AG04450 (cell line): Measurements from ENCODE around the gene PRSS38. TPM values are rescaled to one million over a fixed set of nuclear protein-coding genes. Genes with fewer than 3 reads are reported as not detected.

Source experiments
- CTCF ChIA-PET: fragments of 300-600, 350-600 bp; formaldehyde crosslinking; extraction: SDS; loops from one replicate; lab custom pipeline; 2022; ENCODE audit warnings: antibody characterized with exemption, inconsistent platforms; lab: Charles Lee
- POLR2A ChIA-PET: fragments of 350-600 bp; formaldehyde crosslinking; extraction: SDS; loops from one replicate; lab custom pipeline; 2021; ENCODE audit warnings: antibody characterized with exemption, inconsistent platforms; lab: Yijun Ruan, JAX
- DNase-seq: peaks from one replicate; pipeline ENCODE4 v3.0.0-alpha.2; 2011; ENCODE audit warnings: low read depth, low spot score
- H3K27ac ChIP-seq: one replicate; pipeline ENCODE4 v1.5.1; 2012; ENCODE audit warnings: low read depth, low read length, control low read depth
- H3K27me3 ChIP-seq: one replicate; pipeline ENCODE4 v1.6.0; 2012; ENCODE audit warnings: low read length; ENCODE audit not compliant: control insufficient read depth, insufficient read depth
- H3K4me3 ChIP-seq: 2 replicates; pipeline ENCODE4 v1.5.1; 2011; ENCODE audit warnings: mild to moderate bottlenecking, low read depth, low read length, control low read depth
- H3K9me3 ChIP-seq: 2 replicates; pipeline ENCODE4 v1.5.1; 2012; ENCODE audit warnings: low read length; ENCODE audit not compliant: control insufficient read depth, insufficient read depth
- CTCF ChIP-seq: IDR thresholded peaks from 2 replicates; pipeline ENCODE4 v1.5.1; 2011; ENCODE audit warnings: low read depth, low read length, control low read depth, inconsistent platforms
- polyA plus RNA-seq: library from polyadenylated mRNA; depleted of rRNA; stranded (reverse); fragments of >200 nt; gene quantifications from 2 replicates; pipeline ENCODE4 v1.2.3, GENCODE V29; 2011

The PRSS38 gene
- polyA plus RNA-seq, 1 experiment = not detected

- DNase-seq = no peak
- Histone ChIP-seq H3K27me3 (no peaks in the 10 kb centered on the region), H3K27ac (no peak overlapping the region), H3K9me3 (no peaks in the 10 kb centered on the region; the same call in 1 of the 2 replicates), H3K4me3 (no peak overlapping the region)
- no peak for TF ChIP-seq CTCF
- POLR2A ChIA-PET = no interaction called here
- CTCF ChIA-PET = interaction anchor here (0.6 kb wide), 1 partner anchor 435 kb away, joined by 5 read pairs; no protein-coding TSS in a partner anchor
Measured at GRCh38 chr1:227880342-227880924, 65.0 kb downstream of the PRSS38 start.

- Histone ChIP-seq H3K27me3 (no peaks in the 10 kb centered on the region), H3K4me3 (no peak overlapping the region), H3K9me3 (no peaks in the 10 kb centered on the region; the same call in 1 of the 2 replicates), H3K27ac (no peak overlapping the region)
- CTCF ChIA-PET = no interaction called here
- POLR2A ChIA-PET = no interaction called here
- DNase-seq = no peak
- TF ChIP-seq CTCF = no peak
Measured at GRCh38 chr1:227883073-227883520, 67.6 kb downstream of the PRSS38 start.

- H3K9me3 ChIP-seq = no peaks in the 10 kb centered on the region; the same call in 1 of the 2 replicates
- TF ChIP-seq CTCF = no peak
- POLR2A ChIA-PET = no interaction called here
- no peaks in the 10 kb centered on the region for H3K27me3 ChIP-seq
- no peak overlapping the region for H3K27ac ChIP-seq
- no peak overlapping the region for H3K4me3 ChIP-seq
- no peak for DNase-seq
- CTCF ChIA-PET = no interaction called here
Measured at GRCh38 chr1:227883641-227884301, 68.3 kb downstream of the PRSS38 start.

GRCh38 chr1:227884370-227885134 is 69.1 kb downstream of the PRSS38 start:
- DNase-seq = no peak
- Histone ChIP-seq H3K4me3 (no peak overlapping the region), H3K9me3 (no peaks in the 10 kb centered on the region; the same call in 1 of the 2 replicates), H3K27ac (no peak overlapping the region), H3K27me3 (no peaks in the 10 kb centered on the region)
- ChIA-PET CTCF (no interaction called here), POLR2A (no interaction called here)
- TF ChIP-seq CTCF = no peak
